Right lobe of liver (tissue), 6 donors: ENCODE data around the gene RCAN2. TPM values are rescaled to one million over a fixed set of nuclear protein-coding genes. Genes with fewer than 3 reads are reported as not detected.

Source experiments
- ATAC-seq, 4 donors: fragments of 200-7000 bp; cut with Tn5 transposase; one replicate each; pipeline ENCODE4 v1.9.1; 2020; ENCODE audit warnings: mild to moderate bottlenecking in 4 of 4, moderate library complexity in 4 of 4
- DNase-seq, 3 donors: peaks; one replicate each; pipeline ENCODE4 v3.0.0-alpha.2; 2020
- H3K27ac ChIP-seq, 3 donors: fragments of 200-600 bp; one replicate each; pipeline ENCODE4 v1.8.0; 2022
- H3K27me3 ChIP-seq, 2 donors: fragments of 200-600 bp; one replicate each; pipeline ENCODE4 v1.8.0; 2022
- H3K36me3 ChIP-seq, 4 donors: fragments of 200-600 bp; sonication (generic) in 1 of 4; one replicate each; pipeline versions ENCODE4 v1.5.1 to v1.8.0; 2017 to 2022; ENCODE audit warnings: control low read depth in 1 of 4
- H3K4me1 ChIP-seq, 4 donors: fragments of 200-600 bp; sonication (generic) in 1 of 4; one replicate each; pipeline versions ENCODE4 v1.5.1 to v1.8.0; 2017 to 2022; ENCODE audit warnings: control low read depth in 1 of 4
- H3K4me3 ChIP-seq, 3 donors: fragments of 200-600 bp; one replicate each; pipeline ENCODE4 v1.8.0; 2022
- H3K9me3 ChIP-seq, 4 donors: fragments of 200-600 bp; sonication (generic) in 1 of 4; one replicate each; pipeline versions ENCODE4 v1.5.1 to v1.8.0; 2017 to 2022; ENCODE audit warnings: control low read depth in 1 of 4
- POLR2A ChIP-seq: fragments of 450-650 bp; IDR thresholded peaks from one replicate; pipeline ENCODE4 v1.6.1; 2017; ENCODE audit warnings: antibody characterized with exemption, mild to moderate bottlenecking
- WGBS: methylation state at CpG from one replicate; pipeline ENCODE4 v1.1.6; 2018; ENCODE audit warnings: low coverage, low lambda C conversion rate; ENCODE audit not compliant: insufficient coverage; ENCODE audit errors: missing lambda C conversion rate; 5-methylcytosine and 5-hydroxymethylcytosine counted together
- intact Hi-C, 2 donors: fragments of 100-400 bp; cut with DNase I; formaldehyde crosslinking; loops; one replicate each; pipeline versions ENCODE4 v1.11.2 to v1.14.1; 2022
- total RNA-seq, 6 experiments: library from RNA; depleted of rRNA in 2 of 6; stranded (reverse); fragments of >200 nt in 2 of 6; fragmentation: NEBNext Ultra II Directional in 3 of 6; extraction: Animal tissue kit (Norgen Biotek cat#: 25700) in 3 of 6; gene quantifications; one replicate each; pipeline versions ENCODE4 v1.1.0 to v1.2.4, GENCODE V29; 2016 to 2023
- TF ChIP-seq, protein P1 (sequence below), 4 donors: fragments of 200-600 bp in 3 of 4; fragments of 450-650 bp in 1 of 4; IDR thresholded peaks; one replicate each; pipeline versions ENCODE4 v1.5.1 to v1.8.0; 2016 to 2022; ENCODE audit warnings: antibody characterized with exemption in 4 of 4, mild to moderate bottlenecking in 2 of 4
- donor health status: DM: no; HTN: yes; CAD: no.
- donor health status: DM: no; HTN: no; CAD: no.
- donor health status: DM: no; HTN: no; CAD: no.
- donor health status: DM: no; HTN: yes; CAD: no.
- donor health status: DM: no; HTN: yes; CAD: no.

The RCAN2 gene
- total RNA-seq, 6 experiments from 2014 or later = 0.77 to 4.5 (median 1.9) TPM

DNA sequence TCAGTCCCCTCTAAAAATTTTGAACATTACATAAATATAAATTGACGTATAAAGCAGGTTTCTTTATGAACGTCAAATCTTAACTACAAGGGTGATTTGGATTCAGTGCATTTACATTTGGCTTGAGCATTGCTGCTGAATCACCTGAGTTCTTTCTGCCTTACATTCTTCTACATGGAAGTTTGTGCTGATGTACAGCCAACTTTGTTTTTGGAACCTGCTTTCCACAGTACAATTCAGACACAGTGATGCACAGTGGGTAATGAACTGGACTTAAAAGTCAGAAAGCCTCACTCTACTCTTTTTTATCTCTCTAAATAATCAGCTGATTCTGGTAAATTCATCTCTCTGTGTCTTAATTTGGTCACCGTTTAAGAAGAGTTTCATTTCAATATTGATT is 47.6 kb downstream of the RCAN2 start:
- intact Hi-C loops = no loop called here
- no peaks in the 10 kb centered on the region for H3K4me1 ChIP-seq
- no peak overlapping the region for H3K27ac ChIP-seq
- TF ChIP-seq, protein P1, sequence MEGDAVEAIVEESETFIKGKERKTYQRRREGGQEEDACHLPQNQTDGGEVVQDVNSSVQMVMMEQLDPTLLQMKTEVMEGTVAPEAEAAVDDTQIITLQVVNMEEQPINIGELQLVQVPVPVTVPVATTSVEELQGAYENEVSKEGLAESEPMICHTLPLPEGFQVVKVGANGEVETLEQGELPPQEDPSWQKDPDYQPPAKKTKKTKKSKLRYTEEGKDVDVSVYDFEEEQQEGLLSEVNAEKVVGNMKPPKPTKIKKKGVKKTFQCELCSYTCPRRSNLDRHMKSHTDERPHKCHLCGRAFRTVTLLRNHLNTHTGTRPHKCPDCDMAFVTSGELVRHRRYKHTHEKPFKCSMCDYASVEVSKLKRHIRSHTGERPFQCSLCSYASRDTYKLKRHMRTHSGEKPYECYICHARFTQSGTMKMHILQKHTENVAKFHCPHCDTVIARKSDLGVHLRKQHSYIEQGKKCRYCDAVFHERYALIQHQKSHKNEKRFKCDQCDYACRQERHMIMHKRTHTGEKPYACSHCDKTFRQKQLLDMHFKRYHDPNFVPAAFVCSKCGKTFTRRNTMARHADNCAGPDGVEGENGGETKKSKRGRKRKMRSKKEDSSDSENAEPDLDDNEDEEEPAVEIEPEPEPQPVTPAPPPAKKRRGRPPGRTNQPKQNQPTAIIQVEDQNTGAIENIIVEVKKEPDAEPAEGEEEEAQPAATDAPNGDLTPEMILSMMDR (IDR thresholded peaks at IDR 0.05) = no peak
- no peak for TF ChIP-seq POLR2A
- DNase-seq (no peak), ATAC-seq (no peak)
- no peaks in the 10 kb centered on the region for H3K36me3 ChIP-seq
- peaks cover 0 to 3% (median 1%) of the 10 kb centered on the region in 4 donors for H3K9me3 ChIP-seq
- WGBS = 79% methylated on average over 3 of the region's 3 CpGs
- H3K4me3 ChIP-seq = no peak overlapping the region
- no peaks in the 10 kb centered on the region for H3K27me3 ChIP-seq

DNA sequence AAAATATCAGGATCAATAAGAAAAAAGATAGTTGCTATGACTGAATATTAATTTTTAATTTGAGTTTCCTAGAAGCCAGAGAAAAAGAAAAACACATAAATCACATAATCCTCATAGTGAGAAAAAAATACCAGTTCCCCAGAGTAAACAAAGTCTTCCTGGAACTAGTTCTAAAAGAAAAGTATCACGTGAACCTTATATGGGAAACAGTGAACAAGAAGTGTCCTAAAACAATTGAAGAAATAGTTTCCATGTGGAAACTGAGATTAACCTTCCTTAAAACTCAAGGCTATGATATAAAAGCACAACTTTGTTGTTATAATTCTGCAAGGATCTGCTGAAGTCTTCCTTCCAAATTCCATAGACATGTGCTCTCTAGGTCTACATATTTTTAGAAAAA is 50.6 kb downstream of the RCAN2 start:
- 47% methylated on average over 1 of the region's 1 CpG for WGBS
- intact Hi-C loops = no loop called here
- no peaks in the 10 kb centered on the region for H3K4me1 ChIP-seq
- no peak overlapping the region for H3K27ac ChIP-seq
- H3K9me3 ChIP-seq = no peaks in the 10 kb centered on the region
- no peak overlapping the region for H3K4me3 ChIP-seq
- no peak for ATAC-seq
- TF ChIP-seq, protein P1 (IDR thresholded peaks at IDR 0.05) = no peak
- TF ChIP-seq POLR2A = no peak
- no peaks in the 10 kb centered on the region for H3K27me3 ChIP-seq
- H3K36me3 ChIP-seq = no peaks in the 10 kb centered on the region
- no peak for DNase-seq

DNA sequence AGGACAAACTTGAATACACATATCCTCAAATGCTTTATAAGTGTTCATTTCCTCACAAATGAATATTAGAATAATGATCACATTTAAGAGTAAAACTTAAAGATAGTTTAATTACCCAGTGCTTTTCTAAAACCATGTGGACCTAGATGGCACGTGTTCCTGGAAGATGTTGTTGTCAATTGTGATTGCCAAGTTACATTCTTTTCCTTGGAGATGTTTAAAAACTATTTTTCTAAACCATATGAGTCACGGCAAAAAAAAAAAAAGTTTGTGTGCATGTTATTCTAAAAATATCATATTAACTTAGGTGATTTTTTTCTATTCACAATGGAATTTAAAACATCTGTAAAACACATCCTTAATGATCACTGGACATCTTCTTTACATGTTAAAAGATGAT is 51.1 kb downstream of the RCAN2 start:
- Histone ChIP-seq H3K4me1 (no peaks in the 10 kb centered on the region), H3K27ac (no peak overlapping the region), H3K36me3 (no peaks in the 10 kb centered on the region), H3K27me3 (no peaks in the 10 kb centered on the region), H3K4me3 (no peak overlapping the region), H3K9me3 (no peaks in the 10 kb centered on the region)
- ATAC-seq = no peak
- TF ChIP-seq, protein P1 (IDR thresholded peaks at IDR 0.05) = no peak
- TF ChIP-seq POLR2A = no peak
- intact Hi-C loops = no loop called here
- WGBS = 61% methylated on average over 2 of the region's 2 CpGs
- DNase-seq = no peak

DNA sequence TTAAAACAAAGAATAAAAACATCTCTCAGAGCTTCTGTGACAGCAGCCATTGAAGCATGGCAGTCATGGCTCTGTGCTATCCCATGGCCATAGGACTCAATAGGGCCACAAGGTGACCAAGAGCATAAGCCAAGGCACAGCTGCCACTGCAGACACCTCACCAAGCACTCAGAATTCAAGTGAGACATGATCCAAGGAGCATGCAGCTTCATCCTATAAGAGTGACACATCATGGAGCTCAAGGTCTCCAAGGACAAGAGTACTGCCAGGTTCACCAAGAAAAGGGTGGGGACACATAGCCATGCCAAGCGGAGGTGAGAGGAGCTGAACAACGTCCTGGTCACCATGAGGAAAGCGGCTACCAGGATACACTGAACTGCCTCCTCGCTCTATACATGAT is 53.0 kb downstream of the RCAN2 start:
- H3K36me3 ChIP-seq = no peaks in the 10 kb centered on the region
- no peaks in the 10 kb centered on the region for H3K4me1 ChIP-seq
- no CpG with 5 or more reads among the region's 4 CpGs for WGBS
- ATAC-seq (no peak), DNase-seq (no peak)
- no peak overlapping the region for H3K27ac ChIP-seq
- H3K27me3 ChIP-seq = no peaks in the 10 kb centered on the region
- intact Hi-C loops = no loop called here
- H3K4me3 ChIP-seq = no peak overlapping the region
- TF ChIP-seq POLR2A = no peak
- TF ChIP-seq, protein P1 (IDR thresholded peaks at IDR 0.05) = no peak
- H3K9me3 ChIP-seq = no peaks in the 10 kb centered on the region

DNA sequence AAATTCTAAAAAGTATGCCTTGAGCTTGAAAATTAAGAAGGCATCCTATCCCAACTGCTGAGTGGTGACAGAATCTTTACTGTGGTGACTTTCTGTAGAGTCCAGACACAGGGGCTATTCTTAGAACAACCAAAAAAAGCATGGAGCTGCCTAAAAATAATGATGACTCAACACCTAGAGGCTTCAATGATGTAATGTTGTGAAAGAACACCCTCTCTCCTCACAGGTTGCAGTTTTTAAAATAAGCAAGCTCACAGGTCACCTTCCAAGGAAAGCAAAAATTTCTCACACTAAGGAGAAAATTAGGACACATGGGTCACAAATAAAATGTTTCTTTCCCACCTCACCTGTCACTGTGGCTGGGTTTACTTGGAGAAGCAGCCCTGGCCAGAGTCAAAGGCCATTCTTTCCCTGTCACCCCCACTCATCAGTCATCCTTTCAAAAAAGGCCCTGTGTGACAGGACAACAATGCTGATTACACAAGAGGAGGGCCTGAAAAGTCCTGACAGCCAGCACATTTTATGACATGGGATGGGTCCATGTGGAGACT is 53.5 kb downstream of the RCAN2 start:
- Histone ChIP-seq H3K27me3 (no peaks in the 10 kb centered on the region), H3K9me3 (no peaks in the 10 kb centered on the region), H3K27ac (no peak overlapping the region), H3K36me3 (no peaks in the 10 kb centered on the region), H3K4me3 (no peak overlapping the region), H3K4me1 (no peaks in the 10 kb centered on the region)
- DNase-seq (no peak), ATAC-seq (no peak)
- intact Hi-C loops = no loop called here
- TF ChIP-seq, protein P1 (IDR thresholded peaks at IDR 0.05) = no peak
- TF ChIP-seq POLR2A = no peak
